ENCODE measurements around the gene RASAL3.
"Not testable (repeated sequence)": the region's sequence is repeated elsewhere in the genome, so short reads cannot be mapped to it uniquely, and the experiment has no call there.

The RASAL3 gene

GRCh38 chr19:15488489-15489226, 24.3 kb upstream of the RASAL3 start:
- TF ChIP-seq CTCF (IDR thresholded peaks at IDR 0.05; ENCODE audit: low read depth, low read length), result no peak
- H3K36me3 ChIP-seq, result no peaks in the 10 kb centered on the region
- no peaks in the 10 kb centered on the region for H3K9me3 ChIP-seq (ENCODE audit: severe bottlenecking)
- H3K27me3 ChIP-seq (ENCODE audit: insufficient read depth, low read depth, severe bottlenecking), result peaks cover 22% of the 10 kb centered on the region
- no peak overlapping the region for H3K4me3 ChIP-seq (ENCODE audit: low read depth, low read length)
- DNase-seq, result no peak
- H3K27ac ChIP-seq, result no peak overlapping the region

- no peaks in the 10 kb centered on the region for H3K9me3 ChIP-seq (ENCODE audit: severe bottlenecking)
- no peak for TF ChIP-seq CTCF (IDR thresholded peaks at IDR 0.05; ENCODE audit: low read depth, low read length)
- H3K4me3 ChIP-seq (ENCODE audit: low read depth, low read length), result no peak overlapping the region
- no peaks in the 10 kb centered on the region for H3K36me3 ChIP-seq
- H3K27ac ChIP-seq, result no peak overlapping the region
- H3K27me3 ChIP-seq (ENCODE audit: insufficient read depth, low read depth, severe bottlenecking), result peaks cover 28% of the 10 kb centered on the region
- no peak for DNase-seq
Measured at GRCh38 chr19:15487038-15487437, 22.7 kb upstream of the RASAL3 start.

- not testable (repeated sequence) for H3K36me3 ChIP-seq; DNase-seq; H3K27ac ChIP-seq; H3K4me3 ChIP-seq (ENCODE audit: low read depth, low read length); H3K9me3 ChIP-seq (ENCODE audit: severe bottlenecking)
- peaks cover 39% of the 10 kb centered on the region for H3K27me3 ChIP-seq (ENCODE audit: insufficient read depth, low read depth, severe bottlenecking)
Measured at GRCh38 chr19:15485768-15486167, 21.4 kb upstream of the RASAL3 start.

- DNase-seq; H3K27ac ChIP-seq; H3K9me3 ChIP-seq (ENCODE audit: severe bottlenecking); H3K4me3 ChIP-seq (ENCODE audit: low read depth, low read length); H3K36me3 ChIP-seq: not testable (repeated sequence)
- H3K27me3 ChIP-seq (ENCODE audit: insufficient read depth, low read depth, severe bottlenecking), result peaks cover 71% of the 10 kb centered on the region
Measured at GRCh38 chr19:15480996-15481395, 16.7 kb upstream of the RASAL3 start.

- DNase-seq, result no peak
- Histone ChIP-seq H3K36me3 (no peaks in the 10 kb centered on the region), H3K9me3 (ENCODE audit: severe bottlenecking) (no peaks in the 10 kb centered on the region), H3K4me3 (ENCODE audit: low read depth, low read length) (no peak within 1 kb of the TSS), H3K27me3 (ENCODE audit: insufficient read depth, low read depth, severe bottlenecking) (peaks cover 81% of the 10 kb centered on the region), H3K27ac (no peak within 1 kb of the TSS)
- no peak for TF ChIP-seq CTCF (IDR thresholded peaks at IDR 0.05; ENCODE audit: low read depth, low read length)
Measured at GRCh38 chr19:15479391-15480345, 15.3 kb upstream of the RASAL3 start, which contains the start of gene PGLYRP2. Gene PGLYRP2 (minus strand): TSS chr19:15479501. CDS start chr19:15479371, 130 bp downstream.

- Histone ChIP-seq H3K9me3 (ENCODE audit: severe bottlenecking) (peaks cover 10% of the 10 kb centered on the region), H3K4me3 (ENCODE audit: low read depth, low read length) (no peak overlapping the region), H3K36me3 (no peaks in the 10 kb centered on the region), H3K27me3 (ENCODE audit: insufficient read depth, low read depth, severe bottlenecking) (peaks cover 87% of the 10 kb centered on the region), H3K27ac (no peak overlapping the region)
- TF ChIP-seq CTCF (IDR thresholded peaks at IDR 0.05; ENCODE audit: low read depth, low read length), result no peak
- no peak for DNase-seq
Measured at GRCh38 chr19:15476325-15476724, 12.0 kb upstream of the RASAL3 start.
